Karpas-422 (cell line): ENCODE measurements around the gene COL6A1. TPM values are rescaled to one million over a fixed set of nuclear protein-coding genes. Genes with fewer than 3 reads are reported as not detected.

Experiments
- DNase-seq: peaks from one replicate; pipeline ENCODE4 v3.0.0-alpha.2; 2015
- H2AFZ ChIP-seq: fragments of 200-600 bp; sonication (generic); 2 replicates; pipeline ENCODE4 v1.6.1; 2014; ENCODE audit warnings: antibody characterized with exemption, low read length, mixed read lengths
- H3K27ac ChIP-seq: fragments of 200-600 bp; sonication (generic); 2 replicates; pipeline ENCODE4 v1.5.1; 2014; ENCODE audit warnings: mild to moderate bottlenecking, low read length, moderate library complexity
- H3K27me3 ChIP-seq: fragments of 200-600 bp; sonication (generic); 2 replicates; pipeline ENCODE4 v1.6.1; 2014; ENCODE audit warnings: low read length, mixed read lengths
- H3K36me3 ChIP-seq: fragments of 200-600 bp; sonication (generic); 2 replicates; pipeline ENCODE4 v1.6.1; 2014; ENCODE audit warnings: low read length, mixed read lengths; ENCODE audit not compliant: insufficient read depth
- H3K4me1 ChIP-seq: fragments of 200-600 bp; sonication (generic); 2 replicates; pipeline ENCODE4 v1.6.1; 2014; ENCODE audit warnings: mild to moderate bottlenecking, low read length, mixed read lengths
- H3K4me2 ChIP-seq: fragments of 200-600 bp; sonication (generic); 2 replicates; pipeline ENCODE4 v1.6.1; 2014; ENCODE audit warnings: low read length, low read depth, mild to moderate bottlenecking; ENCODE audit not compliant: poor library complexity, severe bottlenecking
- H3K4me3 ChIP-seq: fragments of 200-600 bp; sonication (generic); 2 replicates; pipeline ENCODE4 v1.5.1; 2014; ENCODE audit warnings: mild to moderate bottlenecking, antibody characterized with exemption, low read length, mixed read lengths
- H3K79me2 ChIP-seq: fragments of 200-600 bp; sonication (generic); 2 replicates; pipeline ENCODE4 v1.6.1; 2014; ENCODE audit warnings: mild to moderate bottlenecking, low read length, mixed read lengths
- H3K9ac ChIP-seq: fragments of 200-600 bp; sonication (generic); 2 replicates; pipeline ENCODE4 v1.6.0; 2014; ENCODE audit warnings: low read length
- H3K9me2 ChIP-seq: fragments of 200-600 bp; sonication (generic), shearing (Covaris generic); replicated peaks from 2 replicates; pipeline ENCODE4 v1.6.0; 2014; ENCODE audit warnings: mild to moderate bottlenecking, low read length, moderate library complexity; ENCODE audit not compliant: insufficient read depth
- H3K9me3 ChIP-seq: fragments of 300-700, 200-600 bp; sonication (generic); 2 replicates; pipeline ENCODE4 v1.6.1; 2014; ENCODE audit warnings: low read length, mixed read lengths
- H4K20me1 ChIP-seq: fragments of 200-600 bp; sonication (generic); 2 replicates; pipeline ENCODE4 v1.6.1; 2014; ENCODE audit warnings: mild to moderate bottlenecking, antibody characterized with exemption, low read length, low read depth; ENCODE audit not compliant: insufficient read depth
- total RNA-seq: library from RNA; depleted of rRNA; stranded (reverse); fragments of >200 nt; shearing (Covaris generic); gene quantifications from 2 replicates; pipeline ENCODE4 v1.2.3, GENCODE V29; 2014; ENCODE audit warnings: low replicate concordance

COL6A1 gene
- total RNA-seq, 1 experiment from 2014 or later, result not detected

- Histone ChIP-seq H4K20me1 (no peaks in the 10 kb centered on the region), H3K4me2 (no peak overlapping the region), H3K36me3 (no peaks in the 10 kb centered on the region), H3K27me3 (no peaks in the 10 kb centered on the region), H3K9me3 (no peaks in the 10 kb centered on the region), H2AFZ (no peak overlapping the region), H3K9me2 (no peaks in the 10 kb centered on the region), H3K4me1 (no peaks in the 10 kb centered on the region), H3K4me3 (no peak overlapping the region), H3K27ac (no peak overlapping the region), H3K79me2 (no peaks in the 10 kb centered on the region), H3K9ac (no peak overlapping the region)
- DNase-seq, result no peak
Measured at GRCh38 chr21:45980271-45980670, 1.3 kb upstream of the COL6A1 start.

GRCh38 chr21:45980697-45981096 is 873 bp upstream of the COL6A1 start:
- H3K9ac ChIP-seq, result no peak overlapping the region
- no peak for DNase-seq
- no peak overlapping the region for H3K4me2 ChIP-seq
- no peak overlapping the region for H3K27ac ChIP-seq
- no peaks in the 10 kb centered on the region for H3K27me3 ChIP-seq
- no peak overlapping the region for H2AFZ ChIP-seq
- no peaks in the 10 kb centered on the region for H3K79me2 ChIP-seq
- no peaks in the 10 kb centered on the region for H4K20me1 ChIP-seq
- H3K36me3 ChIP-seq, result no peaks in the 10 kb centered on the region
- H3K4me1 ChIP-seq, result no peaks in the 10 kb centered on the region
- H3K9me3 ChIP-seq, result no peaks in the 10 kb centered on the region
- H3K9me2 ChIP-seq, result no peaks in the 10 kb centered on the region
- no peak overlapping the region for H3K4me3 ChIP-seq

- Histone ChIP-seq H3K9me3 (no peaks in the 10 kb centered on the region), H4K20me1 (no peaks in the 10 kb centered on the region), H3K9me2 (no peaks in the 10 kb centered on the region), H3K9ac (no peak overlapping the region), H3K79me2 (no peaks in the 10 kb centered on the region), H3K4me3 (no peak overlapping the region), H3K27ac (no peak overlapping the region), H3K4me2 (no peak overlapping the region), H3K36me3 (no peaks in the 10 kb centered on the region), H3K4me1 (no peaks in the 10 kb centered on the region), H2AFZ (no peak overlapping the region), H3K27me3 (no peaks in the 10 kb centered on the region)
- no peak for DNase-seq
Measured at GRCh38 chr21:45982092-45982757, 655 bp downstream of the COL6A1 start.

GRCh38 chr21:45982758-45983648 is 1.4 kb downstream of the COL6A1 start:
- Histone ChIP-seq H3K4me1 (no peaks in the 10 kb centered on the region), H3K79me2 (no peaks in the 10 kb centered on the region), H3K9me3 (no peaks in the 10 kb centered on the region), H4K20me1 (no peaks in the 10 kb centered on the region), H3K4me3 (no peak overlapping the region), H3K9me2 (no peaks in the 10 kb centered on the region), H2AFZ (no peak overlapping the region), H3K4me2 (no peak overlapping the region), H3K9ac (no peak overlapping the region), H3K36me3 (no peaks in the 10 kb centered on the region), H3K27ac (no peak overlapping the region), H3K27me3 (no peaks in the 10 kb centered on the region)
- DNase-seq, result no peak

GRCh38 chr21:45983649-45983965 is 2.0 kb downstream of the COL6A1 start:
- Histone ChIP-seq H3K4me1 (no peaks in the 10 kb centered on the region), H3K79me2 (no peaks in the 10 kb centered on the region), H3K36me3 (no peaks in the 10 kb centered on the region), H3K27ac (no peak overlapping the region), H3K9me2 (no peaks in the 10 kb centered on the region), H3K4me2 (no peak overlapping the region), H2AFZ (no peak overlapping the region), H4K20me1 (no peaks in the 10 kb centered on the region), H3K9me3 (no peaks in the 10 kb centered on the region), H3K4me3 (no peak overlapping the region), H3K27me3 (no peaks in the 10 kb centered on the region), H3K9ac (no peak overlapping the region)
- no peak for DNase-seq

GRCh38 chr21:45983981-45984551 is 2.5 kb downstream of the COL6A1 start:
- H3K4me2 ChIP-seq, result no peak overlapping the region
- H3K4me3 ChIP-seq, result no peak overlapping the region
- no peaks in the 10 kb centered on the region for H3K36me3 ChIP-seq
- H3K9me2 ChIP-seq, result no peaks in the 10 kb centered on the region
- no peak for DNase-seq
- no peaks in the 10 kb centered on the region for H3K27me3 ChIP-seq
- H3K27ac ChIP-seq, result no peak overlapping the region
- no peaks in the 10 kb centered on the region for H3K4me1 ChIP-seq
- H3K9ac ChIP-seq, result no peak overlapping the region
- H3K9me3 ChIP-seq, result no peaks in the 10 kb centered on the region
- no peaks in the 10 kb centered on the region for H3K79me2 ChIP-seq
- H2AFZ ChIP-seq, result no peak overlapping the region
- no peaks in the 10 kb centered on the region for H4K20me1 ChIP-seq

- H3K9me3 ChIP-seq, result no peaks in the 10 kb centered on the region
- H3K27me3 ChIP-seq, result no peaks in the 10 kb centered on the region
- DNase-seq, result no peak
- H3K4me3 ChIP-seq, result no peak overlapping the region
- no peaks in the 10 kb centered on the region for H3K79me2 ChIP-seq
- H3K27ac ChIP-seq, result no peak overlapping the region
- H2AFZ ChIP-seq, result no peak overlapping the region
- no peak overlapping the region for H3K9ac ChIP-seq
- no peaks in the 10 kb centered on the region for H3K36me3 ChIP-seq
- H3K4me2 ChIP-seq, result no peak overlapping the region
- H3K9me2 ChIP-seq, result no peaks in the 10 kb centered on the region
- H4K20me1 ChIP-seq, result no peaks in the 10 kb centered on the region
- H3K4me1 ChIP-seq, result no peaks in the 10 kb centered on the region
Measured at GRCh38 chr21:45984584-45985095, 3.1 kb downstream of the COL6A1 start.
